ENCODE data around the gene RASGRF1. TPM values are rescaled to one million over a fixed set of nuclear protein-coding genes. Genes with fewer than 3 reads are reported as not detected.
"Not testable (repeated sequence)": the region's sequence is repeated elsewhere in the genome, so short reads cannot be mapped to it uniquely, and the experiment has no call there.

The RASGRF1 gene
- total RNA-seq, 6 experiments from 2014 or later: 0.09 to 0.31 (median 0.18) TPM

GRCh38 chr15:78996894-78997275 is 93.7 kb downstream of the RASGRF1 start:
- Mint-ChIP-seq H3K27ac (0 out of 2 replicates have a peak overlapping the region, but pooled peaks have one; percentile 35), H3K4me3 (no peak overlapping the region), H3K36me3 (ENCODE audit: low read depth) (no peaks in the 10 kb centered on the region), H3K4me1 (ENCODE audit: low read depth) (peaks cover 9% of the 10 kb centered on the region), H3K27me3 (ENCODE audit: insufficient read depth) (peaks cover 2% of the 10 kb centered on the region; the same call in 1 of the 2 replicates), H3K9me3 (no peaks in the 10 kb centered on the region)
- DNase-seq: no peak
- TF ChIP-seq CTCF (IDR thresholded peaks at IDR 0.05): no peak

- TF ChIP-seq CTCF (IDR thresholded peaks at IDR 0.05): no peak
- peaks cover 15% of the 10 kb centered on the region for H3K4me1 Mint-ChIP-seq (ENCODE audit: low read depth)
- no peaks in the 10 kb centered on the region for H3K36me3 Mint-ChIP-seq (ENCODE audit: low read depth)
- H3K9me3 Mint-ChIP-seq: no peaks in the 10 kb centered on the region
- H3K27me3 Mint-ChIP-seq (ENCODE audit: insufficient read depth): peaks cover 5% of the 10 kb centered on the region; the same call in 1 of the 2 replicates
- no peak for DNase-seq
- 0 out of 2 replicates have a peak overlapping the region, but pooled peaks have one; percentile 35 for H3K27ac Mint-ChIP-seq
- H3K4me3 Mint-ChIP-seq: no peak overlapping the region
Observed at GRCh38 chr15:78995921-78996893, 94.4 kb downstream of the RASGRF1 start.

GRCh38 chr15:78995161-78995560 is 95.4 kb downstream of the RASGRF1 start:
- H3K27me3 Mint-ChIP-seq (ENCODE audit: insufficient read depth); H3K4me3 Mint-ChIP-seq: not testable (repeated sequence)

GRCh38 chr15:78993931-78994530 is 96.5 kb downstream of the RASGRF1 start:
- TF ChIP-seq CTCF (IDR thresholded peaks at IDR 0.05): no peak
- DNase-seq: no peak
- Mint-ChIP-seq H3K27ac (no peak overlapping the region), H3K36me3 (ENCODE audit: low read depth) (no peaks in the 10 kb centered on the region), H3K4me3 (no peak overlapping the region), H3K4me1 (ENCODE audit: low read depth) (peaks cover 37% of the 10 kb centered on the region), H3K27me3 (ENCODE audit: insufficient read depth) (peaks cover 5% of the 10 kb centered on the region; the same call in 1 of the 2 replicates), H3K9me3 (no peaks in the 10 kb centered on the region)

More at GRCh38 chr15:78995161-78995560, 95.4 kb downstream of the RASGRF1 start:
- not testable (repeated sequence) for DNase-seq; H3K27ac Mint-ChIP-seq; H3K36me3 Mint-ChIP-seq (ENCODE audit: low read depth); H3K9me3 Mint-ChIP-seq
- H3K4me1 Mint-ChIP-seq (ENCODE audit: low read depth): peaks cover 26% of the 10 kb centered on the region

GRCh38 chr15:78993257-78993930 is 97.2 kb downstream of the RASGRF1 start:
- Mint-ChIP-seq H3K27me3 (ENCODE audit: insufficient read depth) (peaks cover 6% of the 10 kb centered on the region; the same call in 1 of the 2 replicates), H3K4me3 (no peak overlapping the region), H3K36me3 (ENCODE audit: low read depth) (no peaks in the 10 kb centered on the region), H3K4me1 (ENCODE audit: low read depth) (peaks cover 44% of the 10 kb centered on the region), H3K27ac (no peak overlapping the region), H3K9me3 (no peaks in the 10 kb centered on the region)
- TF ChIP-seq CTCF (IDR thresholded peaks at IDR 0.05): no peak
- DNase-seq: no peak

All from HFFc6 (cell line).